GM12801 (cell line): ENCODE data around the gene RIPOR3.

ENCODE experiments used
- TF ChIP-seq, protein P1 (sequence below): IDR thresholded peaks from one replicate; pipeline ENCODE4 v1.5.1; 2011; ENCODE audit warnings: control low read depth; ENCODE audit not compliant: insufficient read length; ENCODE audit errors: extremely low read depth

RIPOR3 gene

DNA sequence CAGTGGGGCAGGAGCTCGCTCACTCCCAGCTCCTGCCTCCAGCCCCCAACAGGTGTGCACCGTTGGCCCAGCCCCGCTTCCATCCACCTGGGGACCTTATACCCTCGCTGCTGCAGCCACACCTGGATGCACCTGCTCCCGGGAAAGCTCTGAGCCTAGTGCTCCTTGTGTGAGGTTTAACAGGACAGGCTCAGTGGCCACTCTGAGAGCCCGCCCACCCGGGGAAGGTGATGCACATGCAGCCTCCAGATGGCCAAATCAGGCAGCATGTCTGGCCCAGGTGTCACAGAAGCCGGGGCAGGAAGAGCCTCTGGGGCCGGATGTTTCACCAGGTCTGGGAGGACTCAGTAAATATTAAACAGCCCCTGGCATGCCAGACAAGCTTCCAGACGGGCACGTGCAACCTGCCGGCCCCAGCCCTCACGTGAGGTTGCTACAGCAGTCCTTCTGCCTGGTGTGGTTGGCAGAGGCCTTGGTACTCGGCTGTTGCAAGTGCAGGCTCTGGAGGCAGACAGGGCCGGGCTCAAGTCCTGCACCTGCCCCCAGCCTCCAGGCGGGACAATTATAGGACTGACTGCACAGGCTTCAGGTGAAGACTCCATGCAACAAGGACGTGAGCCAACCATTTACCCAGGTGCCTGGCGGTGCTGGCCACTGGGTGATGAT is 66.9 kb downstream of the RIPOR3 start:
- TF ChIP-seq, protein P1, sequence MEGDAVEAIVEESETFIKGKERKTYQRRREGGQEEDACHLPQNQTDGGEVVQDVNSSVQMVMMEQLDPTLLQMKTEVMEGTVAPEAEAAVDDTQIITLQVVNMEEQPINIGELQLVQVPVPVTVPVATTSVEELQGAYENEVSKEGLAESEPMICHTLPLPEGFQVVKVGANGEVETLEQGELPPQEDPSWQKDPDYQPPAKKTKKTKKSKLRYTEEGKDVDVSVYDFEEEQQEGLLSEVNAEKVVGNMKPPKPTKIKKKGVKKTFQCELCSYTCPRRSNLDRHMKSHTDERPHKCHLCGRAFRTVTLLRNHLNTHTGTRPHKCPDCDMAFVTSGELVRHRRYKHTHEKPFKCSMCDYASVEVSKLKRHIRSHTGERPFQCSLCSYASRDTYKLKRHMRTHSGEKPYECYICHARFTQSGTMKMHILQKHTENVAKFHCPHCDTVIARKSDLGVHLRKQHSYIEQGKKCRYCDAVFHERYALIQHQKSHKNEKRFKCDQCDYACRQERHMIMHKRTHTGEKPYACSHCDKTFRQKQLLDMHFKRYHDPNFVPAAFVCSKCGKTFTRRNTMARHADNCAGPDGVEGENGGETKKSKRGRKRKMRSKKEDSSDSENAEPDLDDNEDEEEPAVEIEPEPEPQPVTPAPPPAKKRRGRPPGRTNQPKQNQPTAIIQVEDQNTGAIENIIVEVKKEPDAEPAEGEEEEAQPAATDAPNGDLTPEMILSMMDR = no peak

- TF ChIP-seq, protein P1 = no peak
Measured at GRCh38 chr20:50621068-50621665, 70.2 kb downstream of the RIPOR3 start.

- TF ChIP-seq, protein P1 = no peak
Measured at GRCh38 chr20:50618537-50618936, 72.8 kb downstream of the RIPOR3 start.

DNA sequence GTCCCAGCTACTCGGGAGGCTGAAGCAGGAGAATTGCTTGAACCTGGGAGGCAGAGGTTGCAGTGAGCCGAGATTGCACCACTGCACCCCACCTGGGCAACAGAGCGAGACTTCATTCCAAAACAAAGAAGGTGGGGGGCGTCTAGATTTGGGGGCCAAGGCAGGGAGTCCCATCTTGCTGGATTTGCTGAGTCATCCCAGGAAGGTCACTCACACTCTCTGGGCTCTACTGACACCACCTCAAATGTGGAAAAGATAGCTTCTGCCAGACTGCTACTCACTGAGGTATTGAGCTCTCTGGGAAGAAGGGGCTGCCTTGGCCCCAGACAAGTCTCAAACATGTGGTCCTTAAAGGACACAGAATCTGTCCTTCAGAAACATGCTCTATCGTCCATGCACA is 74.3 kb downstream of the RIPOR3 start:
- TF ChIP-seq, protein P1 = no peak

DNA sequence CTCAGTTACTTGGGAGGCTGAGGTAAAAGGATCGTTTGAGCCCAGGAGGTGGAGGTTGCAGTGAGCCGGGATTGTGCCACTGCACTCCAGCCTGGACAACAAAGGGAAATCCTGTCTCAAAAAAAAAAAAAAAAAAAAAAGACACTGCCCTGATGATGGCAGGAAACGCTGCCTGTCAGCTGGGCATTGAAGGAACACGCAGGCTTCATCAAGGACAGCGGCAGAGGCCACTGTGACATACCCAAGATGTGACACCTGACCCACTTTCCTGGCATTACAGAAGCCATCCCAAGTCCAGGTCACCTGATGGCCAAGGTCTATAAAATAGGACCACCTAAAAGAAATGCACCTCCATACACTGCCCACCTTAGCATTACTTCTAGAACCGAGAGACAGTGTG is 75.9 kb downstream of the RIPOR3 start:
- TF ChIP-seq, protein P1 = no peak

- TF ChIP-seq, protein P1 = no peak
Measured at GRCh38 chr20:50613438-50614169, 77.7 kb downstream of the RIPOR3 start.

DNA sequence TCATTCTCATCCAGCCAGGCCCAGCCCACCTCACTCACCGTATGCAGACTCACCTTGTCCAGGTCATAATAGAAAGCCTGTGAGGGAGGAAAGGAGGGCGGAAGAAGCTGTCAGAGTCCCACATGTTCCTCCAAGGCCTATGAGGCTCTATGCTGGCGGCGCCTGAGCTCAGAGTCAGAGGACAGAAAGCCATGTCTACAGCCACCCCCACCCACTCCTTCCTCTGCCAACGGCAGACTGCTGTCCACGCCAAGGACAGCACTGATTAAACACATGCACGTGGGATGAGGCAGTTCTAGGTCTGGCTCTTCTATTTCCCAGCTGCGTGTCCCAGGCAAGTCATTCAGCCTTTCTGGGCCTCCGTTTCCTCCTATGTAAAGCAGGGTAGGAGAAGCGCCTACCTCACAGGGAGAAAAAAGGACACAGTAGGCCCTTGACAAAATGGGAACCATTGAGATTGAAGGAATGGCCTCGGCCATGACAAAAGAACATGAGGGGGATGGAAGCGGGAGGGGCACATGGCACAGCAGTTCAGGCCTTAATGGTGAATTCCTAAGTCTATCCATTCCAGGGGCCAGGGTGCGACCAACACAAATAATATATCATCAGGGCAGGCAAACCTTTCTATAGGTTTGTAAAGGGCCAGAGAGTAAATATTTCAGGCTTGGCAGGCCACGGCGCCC is 80.1 kb downstream of the RIPOR3 start:
- TF ChIP-seq, protein P1 = no peak
